GM12865 (cell line): ENCODE results near the gene RBFOX1.

Experiments
- DNase-seq: peaks from one replicate; pipeline ENCODE4 v3.0.0; 2010; ENCODE audit warnings: low read depth
- H3K4me3 ChIP-seq: 2 replicates; pipeline ENCODE4 v1.5.1; 2011; ENCODE audit warnings: mild to moderate bottlenecking, low read depth, low read length, control low read depth
- CTCF ChIP-seq: IDR thresholded peaks from 2 replicates; pipeline ENCODE4 v1.5.1; 2011; ENCODE audit warnings: low read length, control low read depth, low read depth, inconsistent platforms; ENCODE audit not compliant: insufficient read depth; ENCODE audit errors: missing control alignments

The RBFOX1 gene

GRCh38 chr16:7421578-7421977 lies 88.9 kb downstream of the RBFOX1 start:
- DNase-seq, result no peak
- no peak for TF ChIP-seq CTCF
- H3K4me3 ChIP-seq, result no peak overlapping the region

DNA sequence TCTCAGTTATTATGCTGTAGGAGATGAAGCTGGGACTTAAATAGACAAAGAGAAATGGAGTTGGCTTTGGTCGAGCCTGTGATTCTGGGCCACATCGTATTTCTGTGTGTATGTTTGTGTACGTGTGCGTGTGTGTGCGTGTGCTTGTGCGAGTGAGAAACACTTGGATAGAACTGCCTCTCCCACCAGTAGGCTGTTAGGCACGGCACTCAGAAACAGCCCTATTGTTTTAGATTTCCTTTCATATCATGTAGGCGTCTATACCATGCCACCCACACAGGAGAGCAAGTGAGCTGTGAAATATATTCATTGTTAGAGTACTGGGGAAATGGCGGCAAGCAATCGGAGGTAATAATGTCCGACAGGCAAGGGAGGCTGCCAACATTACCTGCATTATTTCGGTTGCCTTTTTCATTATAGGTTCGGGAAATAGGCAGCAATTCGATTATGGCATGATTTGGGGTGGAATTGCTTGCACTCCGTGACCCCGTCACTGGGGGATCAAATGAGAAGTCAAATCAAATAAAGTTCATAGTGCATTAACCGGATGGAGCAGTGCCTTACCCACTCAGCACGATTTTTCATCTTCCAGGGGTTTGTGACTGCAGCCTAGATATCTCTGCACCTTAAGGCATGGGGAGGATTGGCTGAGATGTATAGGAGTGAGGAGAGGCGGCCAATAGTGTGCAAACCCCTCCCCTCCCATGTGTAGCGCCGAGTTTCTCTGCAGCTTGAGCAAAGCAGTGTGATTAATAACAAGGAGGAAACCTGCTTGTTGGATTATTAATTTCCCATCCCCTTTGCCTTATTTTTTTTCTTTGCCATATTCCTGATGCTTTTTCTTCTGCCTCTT lies 89.6 kb downstream of the RBFOX1 start:
- no peak overlapping the region for H3K4me3 ChIP-seq
- no peak for TF ChIP-seq CTCF

DNA sequence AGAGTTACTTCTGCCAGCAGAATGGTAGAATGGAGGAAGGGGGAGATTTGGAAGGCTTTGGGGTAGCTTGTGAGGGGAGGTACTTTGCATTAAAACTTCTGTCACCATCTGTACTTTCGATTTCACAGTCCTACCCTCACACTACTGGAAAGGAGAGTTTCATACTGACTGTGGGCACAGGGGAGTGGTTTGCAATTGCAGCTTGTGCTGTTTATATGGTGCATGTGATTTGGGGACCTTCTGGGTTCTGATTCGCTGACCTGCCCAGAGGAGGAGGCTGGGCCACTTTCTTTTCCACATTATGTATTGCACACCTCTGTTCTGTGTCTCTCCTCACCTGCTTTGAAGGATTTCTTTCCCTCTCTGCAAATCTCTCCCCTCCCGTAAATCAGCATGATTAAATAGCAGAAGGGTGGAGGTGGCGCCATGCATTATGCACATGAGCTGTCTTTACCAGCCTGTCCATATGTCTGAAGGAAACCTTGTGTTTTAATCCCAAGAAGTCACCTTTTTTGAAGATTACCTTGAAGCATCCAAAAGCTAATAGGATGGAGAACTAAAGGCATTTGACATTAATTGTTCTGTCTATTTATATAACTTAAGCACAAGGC lies 90.9 kb downstream of the RBFOX1 start:
- no peak overlapping the region for H3K4me3 ChIP-seq
- DNase-seq, result no peak
- TF ChIP-seq CTCF, result no peak

More for the DNA sequence above, 89.6 kb downstream of the RBFOX1 start:
- no peak for DNase-seq

- TF ChIP-seq CTCF, result no peak
- H3K4me3 ChIP-seq, result no peak overlapping the region
- no peak for DNase-seq
Measured at GRCh38 chr16:7426161-7426560, 93.5 kb downstream of the RBFOX1 start.

DNA sequence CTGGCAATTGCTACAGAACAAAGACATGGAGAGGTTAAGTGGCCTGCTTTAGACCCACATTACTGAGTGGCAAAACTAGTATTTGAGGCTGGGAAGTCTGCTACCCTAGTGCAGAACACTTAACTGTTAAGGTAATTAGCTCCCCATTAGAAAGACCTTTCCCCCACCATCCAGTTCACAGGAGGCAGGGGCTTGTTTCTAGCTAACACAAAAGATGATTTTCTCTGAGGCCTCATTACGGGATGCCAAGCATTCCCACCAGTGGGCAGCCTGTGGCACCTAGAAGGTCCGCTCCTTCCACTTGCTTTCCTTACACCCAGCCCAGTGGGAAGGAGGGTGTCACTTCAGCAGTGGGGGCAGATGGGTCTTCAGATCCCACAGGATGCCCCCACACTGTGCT lies 99.1 kb downstream of the RBFOX1 start:
- no peak for DNase-seq
- TF ChIP-seq CTCF, result no peak
- H3K4me3 ChIP-seq, result no peak overlapping the region

- no peak for DNase-seq
- H3K4me3 ChIP-seq, result no peak overlapping the region
- TF ChIP-seq CTCF, result no peak
Measured at GRCh38 chr16:7436306-7436705, 103.7 kb downstream of the RBFOX1 start.
